Neuronal stem cell (in vitro differentiated cells): ENCODE results near the gene STIM1.

Experiments used
- DNase-seq: peaks from one replicate; pipeline ENCODE4 v3.0.0-alpha.2; 2013; ENCODE audit warnings: low spot score
- H2AFZ ChIP-seq: one replicate; pipeline ENCODE4 v1.6.1; 2013; ENCODE audit warnings: mild to moderate bottlenecking, low read length, inconsistent platforms
- H2AK5ac ChIP-seq: 2 replicates; pipeline ENCODE4 v1.6.1; 2013; ENCODE audit warnings: low read depth, mild to moderate bottlenecking, inconsistent platforms, low read length, moderate library complexity, mixed read lengths
- H2BK120ac ChIP-seq: 2 replicates; pipeline ENCODE4 v1.6.1; 2013; ENCODE audit warnings: low read depth, mild to moderate bottlenecking, inconsistent platforms, low read length, moderate library complexity, mixed read lengths
- H2BK12ac ChIP-seq: one replicate; pipeline ENCODE4 v1.6.1; 2013; ENCODE audit warnings: low read length, inconsistent platforms
- H2BK15ac ChIP-seq: 2 replicates; pipeline ENCODE4 v1.6.1; 2013; ENCODE audit warnings: mild to moderate bottlenecking, low read length, inconsistent platforms, mixed read lengths
- H2BK5ac ChIP-seq: one replicate; pipeline ENCODE4 v1.6.1; 2013; ENCODE audit warnings: inconsistent platforms, mild to moderate bottlenecking, low read length, moderate library complexity
- H3K14ac ChIP-seq: one replicate; pipeline ENCODE4 v1.6.1; 2013; ENCODE audit warnings: low read length, inconsistent platforms
- H3K18ac ChIP-seq: 2 replicates; pipeline ENCODE4 v1.6.1; 2013; ENCODE audit warnings: low read length, inconsistent platforms
- H3K23ac ChIP-seq: 2 replicates; pipeline ENCODE4 v1.6.1; 2013; ENCODE audit warnings: low read depth, mild to moderate bottlenecking, mixed read lengths, low read length, inconsistent platforms; ENCODE audit not compliant: poor library complexity
- H3K27ac ChIP-seq: replicated peaks from 3 replicates; pipeline ENCODE4 v1.5.1; 2013; ENCODE audit warnings: low read length, inconsistent platforms
- H3K27me3 ChIP-seq, 3 experiments: 2 replicates each; pipeline ENCODE4 v1.6.1; 2013; ENCODE audit warnings: low read length in 3 of 3, mild to moderate bottlenecking in 2 of 3, inconsistent platforms in 1 of 3, low read depth in 1 of 3, mixed read lengths in 1 of 3, moderate library complexity in 1 of 3; ENCODE audit not compliant: control insufficient read depth in 3 of 3, insufficient read depth in 3 of 3
- H3K36me3 ChIP-seq, 2 donors: replicated peaks in 1 of 2; 2 replicates each; pipeline ENCODE4 v1.6.1; 2013; ENCODE audit warnings: low read length in 2 of 2; ENCODE audit not compliant: control insufficient read depth in 2 of 2, insufficient read depth in 2 of 2
- H3K4ac ChIP-seq: 2 replicates; pipeline ENCODE4 v1.6.1; 2013; ENCODE audit warnings: inconsistent platforms, mild to moderate bottlenecking, low read length, moderate library complexity
- H3K4me1 ChIP-seq, 2 donors: 1 replicate in 1 of 2; 2 replicates in 1 of 2; pipeline ENCODE4 v1.6.1; 2013; ENCODE audit warnings: low read length in 2 of 2, low read depth in 1 of 2; ENCODE audit not compliant: control insufficient read depth in 2 of 2, insufficient read depth in 1 of 2
- H3K4me2 ChIP-seq: one replicate; pipeline ENCODE4 v1.6.1; 2013; ENCODE audit warnings: mild to moderate bottlenecking, low read length, inconsistent platforms; ENCODE audit not compliant: insufficient read depth, poor library complexity, severe bottlenecking
- H3K4me3 ChIP-seq, 2 donors: 2 replicates each; pipeline ENCODE4 v1.5.1; 2013; ENCODE audit warnings: low read length in 2 of 2, mild to moderate bottlenecking in 2 of 2, inconsistent platforms in 1 of 2, moderate library complexity in 1 of 2
- H3K79me1 ChIP-seq: one replicate; pipeline ENCODE4 v1.6.1; 2013; ENCODE audit warnings: low read depth, mild to moderate bottlenecking, inconsistent platforms, low read length, moderate library complexity
- H3K9ac ChIP-seq: one replicate; pipeline ENCODE4 v1.6.1; 2013; ENCODE audit warnings: mild to moderate bottlenecking, low read depth, low read length, inconsistent platforms; ENCODE audit not compliant: poor library complexity
- H3K9me3 ChIP-seq, 2 donors: replicated peaks in 1 of 2; 2 replicates each; pipeline versions ENCODE3 to v1.6.1; 2013; ENCODE audit warnings: low read length in 2 of 2, mild to moderate bottlenecking in 2 of 2, inconsistent platforms in 1 of 2, low read depth in 1 of 2, mixed read lengths in 1 of 2, moderate library complexity in 1 of 2; ENCODE audit not compliant: control insufficient read depth in 2 of 2, insufficient read depth in 1 of 2
- H4K8ac ChIP-seq: one replicate; pipeline ENCODE4 v1.6.1; 2013; ENCODE audit warnings: low read depth, mild to moderate bottlenecking, inconsistent platforms, low read length, moderate library complexity
- H4K91ac ChIP-seq: one replicate; pipeline ENCODE4 v1.6.1; 2013; ENCODE audit warnings: low read length, low read depth, mild to moderate bottlenecking, inconsistent platforms; ENCODE audit not compliant: poor library complexity
- WGBS, 2 donors: extraction: QIAGEN DNeasy Blood & Tissue Kit; methylation state at CpG; one replicate each; pipeline ENCODE4 v1.1.7; 2013; ENCODE audit warnings: missing lambda C conversion rate in 2 of 2, mixed read lengths in 1 of 2; ENCODE audit not compliant: insufficient read length in 2 of 2, insufficient replicate concordance in 1 of 2; ENCODE audit errors: extremely low coverage in 2 of 2; 5-methylcytosine and 5-hydroxymethylcytosine counted together

Gene STIM1

GRCh38 chr11:3994030-3994640 lies 138.7 kb downstream of the STIM1 start:
- no peak overlapping the region for H3K18ac ChIP-seq
- no peaks in the 10 kb centered on the region for H3K4me1 ChIP-seq
- WGBS, 2 donors = no CpG with 5 or more reads among the region's 6 CpGs
- no peak overlapping the region for H3K27ac ChIP-seq
- H2BK5ac ChIP-seq = no peak overlapping the region
- H2BK120ac ChIP-seq = no peak overlapping the region
- no peak for DNase-seq
- H2AK5ac ChIP-seq = no peak overlapping the region
- no peak overlapping the region for H3K9ac ChIP-seq
- H4K8ac ChIP-seq = no peak overlapping the region
- H2BK12ac ChIP-seq = no peak overlapping the region
- H3K27me3 ChIP-seq = no peaks in the 10 kb centered on the region
- H3K79me1 ChIP-seq = no peaks in the 10 kb centered on the region
- no peaks in the 10 kb centered on the region for H3K36me3 ChIP-seq
- no peak overlapping the region for H3K4me2 ChIP-seq
- H3K4me3 ChIP-seq = no peak overlapping the region
- no peak overlapping the region for H3K4ac ChIP-seq
- no peak overlapping the region for H2BK15ac ChIP-seq
- H2AFZ ChIP-seq = no peak overlapping the region
- H3K23ac ChIP-seq = no peak overlapping the region
- H3K9me3 ChIP-seq = peaks cover 7 to 25% of the 10 kb centered on the region in 2 donors
- no peak overlapping the region for H3K14ac ChIP-seq
- no peak overlapping the region for H4K91ac ChIP-seq

GRCh38 chr11:3995307-3995706 lies 139.8 kb downstream of the STIM1 start:
- Histone ChIP-seq H3K18ac (no peak overlapping the region), H3K27ac (no peak overlapping the region), H3K4me1 (no peaks in the 10 kb centered on the region), H3K23ac (no peak overlapping the region), H2BK15ac (no peak overlapping the region), H4K91ac (no peak overlapping the region), H3K4me3 (no peak overlapping the region), H2AK5ac (no peak overlapping the region), H2AFZ (no peak overlapping the region), H3K14ac (no peak overlapping the region), H3K27me3 (no peaks in the 10 kb centered on the region), H2BK120ac (no peak overlapping the region), H2BK12ac (no peak overlapping the region), H3K9me3 (peaks cover 7 to 23% of the 10 kb centered on the region in 2 donors), H2BK5ac (no peak overlapping the region), H3K36me3 (no peaks in the 10 kb centered on the region), H3K4ac (no peak overlapping the region), H3K79me1 (no peaks in the 10 kb centered on the region), H3K9ac (no peak overlapping the region), H4K8ac (no peak overlapping the region), H3K4me2 (no peak overlapping the region)
- WGBS, 2 donors = no CpG with 5 or more reads among the region's 1 CpG
- DNase-seq = no peak

- no peak overlapping the region for H2BK15ac ChIP-seq
- H2AK5ac ChIP-seq = no peak overlapping the region
- no peak overlapping the region for H3K23ac ChIP-seq
- H3K27ac ChIP-seq = no peak overlapping the region
- H2BK120ac ChIP-seq = no peak overlapping the region
- H3K4me1 ChIP-seq = no peaks in the 10 kb centered on the region
- H3K14ac ChIP-seq = no peak overlapping the region
- H3K9me3 ChIP-seq = peaks cover 7 to 21% of the 10 kb centered on the region in 2 donors
- H3K4me2 ChIP-seq = no peak overlapping the region
- no peaks in the 10 kb centered on the region for H3K36me3 ChIP-seq
- H3K79me1 ChIP-seq = no peaks in the 10 kb centered on the region
- no peak overlapping the region for H4K91ac ChIP-seq
- no peak for DNase-seq
- no peak overlapping the region for H4K8ac ChIP-seq
- H3K4me3 ChIP-seq = no peak overlapping the region
- H2BK12ac ChIP-seq = no peak overlapping the region
- H3K4ac ChIP-seq = no peak overlapping the region
- no peaks in the 10 kb centered on the region for H3K27me3 ChIP-seq
- no CpG with 5 or more reads among the region's 4 CpGs for whole genome bisulfite sequencing, 2 donors
- no peak overlapping the region for H3K9ac ChIP-seq
- no peak overlapping the region for H2AFZ ChIP-seq
- H3K18ac ChIP-seq = no peak overlapping the region
- no peak overlapping the region for H2BK5ac ChIP-seq
These were observed 140.6 kb downstream of the STIM1 start for GRCh38 chr11:3995949-3996554.

GRCh38 chr11:3996651-3997050 lies 141.2 kb downstream of the STIM1 start:
- no peak for DNase-seq
- no CpG with 5 or more reads among the region's 1 CpG for WGBS, 2 donors
- no peak overlapping the region for H3K4me2 ChIP-seq
- no peak overlapping the region for H3K23ac ChIP-seq
- no peak overlapping the region for H2BK15ac ChIP-seq
- no peak overlapping the region for H4K8ac ChIP-seq
- H3K27me3 ChIP-seq = no peaks in the 10 kb centered on the region
- H3K14ac ChIP-seq = no peak overlapping the region
- H2AFZ ChIP-seq = no peak overlapping the region
- H4K91ac ChIP-seq = no peak overlapping the region
- H3K79me1 ChIP-seq = no peaks in the 10 kb centered on the region
- no peak overlapping the region for H3K4ac ChIP-seq
- no peak overlapping the region for H2BK5ac ChIP-seq
- H2BK12ac ChIP-seq = no peak overlapping the region
- no peak overlapping the region for H3K18ac ChIP-seq
- no peak overlapping the region for H3K9ac ChIP-seq
- H2BK120ac ChIP-seq = no peak overlapping the region
- H3K4me3 ChIP-seq = no peak overlapping the region
- peaks cover 7 to 21% of the 10 kb centered on the region in 2 donors for H3K9me3 ChIP-seq
- H3K36me3 ChIP-seq = no peaks in the 10 kb centered on the region
- H3K27ac ChIP-seq = no peak overlapping the region
- H2AK5ac ChIP-seq = no peak overlapping the region
- H3K4me1 ChIP-seq = no peaks in the 10 kb centered on the region
